Mesenteric fat pad (tissue), 1 donor: Measurements from ENCODE around the gene TLR3. TPM values are rescaled to one million over a fixed set of nuclear protein-coding genes. Genes with fewer than 3 reads are reported as not detected.
"Not testable (repeated sequence)": the region's sequence is repeated elsewhere in the genome, so short reads cannot be mapped to it uniquely, and the experiment has no call there.

ENCODE experiments used
- DNase-seq: peaks from one replicate; pipeline ENCODE4 v3.0.0-alpha.2; 2020; ENCODE audit warnings: low spot score
- total RNA-seq: library from RNA; stranded (reverse); fragmentation: NEBNext Ultra II Directional; extraction: Animal tissue kit (Norgen Biotek cat#: 25700); gene quantifications from one replicate; pipeline ENCODE4 v1.2.1, GENCODE V29; 2021
- donor health status: DM: yes; HTN: yes; CAD: no.

TLR3 gene
- total RNA-seq, 1 donor from 2014 or later, result 10.9 TPM

GRCh38 chr4:186047501-186047900, 21.5 kb upstream of the TLR3 start:
- not testable (repeated sequence) for DNase-seq

DNA sequence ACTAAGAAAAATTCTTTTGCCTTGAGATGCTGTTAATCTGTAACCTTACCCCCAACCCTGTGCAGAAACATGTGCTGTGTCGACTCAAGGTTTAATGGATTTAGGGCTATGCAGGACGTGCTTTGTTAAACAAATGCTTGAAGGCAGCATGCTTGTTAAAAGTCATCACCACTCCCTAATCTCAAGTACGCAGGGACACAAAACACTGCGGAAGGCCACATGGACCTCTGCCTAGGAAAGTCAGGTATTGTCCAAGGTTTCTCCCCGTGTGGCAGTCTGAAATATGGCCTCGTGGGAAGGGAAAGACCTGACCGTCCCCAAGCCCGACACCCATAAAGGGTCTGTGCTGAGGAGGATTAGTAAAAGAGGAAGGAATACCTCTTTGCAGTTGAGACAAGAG, 18.8 kb upstream of the TLR3 start:
- not testable (repeated sequence) for DNase-seq

- DNase-seq, result no peak
Observed at GRCh38 chr4:186051096-186051495, 17.9 kb upstream of the TLR3 start.

DNA sequence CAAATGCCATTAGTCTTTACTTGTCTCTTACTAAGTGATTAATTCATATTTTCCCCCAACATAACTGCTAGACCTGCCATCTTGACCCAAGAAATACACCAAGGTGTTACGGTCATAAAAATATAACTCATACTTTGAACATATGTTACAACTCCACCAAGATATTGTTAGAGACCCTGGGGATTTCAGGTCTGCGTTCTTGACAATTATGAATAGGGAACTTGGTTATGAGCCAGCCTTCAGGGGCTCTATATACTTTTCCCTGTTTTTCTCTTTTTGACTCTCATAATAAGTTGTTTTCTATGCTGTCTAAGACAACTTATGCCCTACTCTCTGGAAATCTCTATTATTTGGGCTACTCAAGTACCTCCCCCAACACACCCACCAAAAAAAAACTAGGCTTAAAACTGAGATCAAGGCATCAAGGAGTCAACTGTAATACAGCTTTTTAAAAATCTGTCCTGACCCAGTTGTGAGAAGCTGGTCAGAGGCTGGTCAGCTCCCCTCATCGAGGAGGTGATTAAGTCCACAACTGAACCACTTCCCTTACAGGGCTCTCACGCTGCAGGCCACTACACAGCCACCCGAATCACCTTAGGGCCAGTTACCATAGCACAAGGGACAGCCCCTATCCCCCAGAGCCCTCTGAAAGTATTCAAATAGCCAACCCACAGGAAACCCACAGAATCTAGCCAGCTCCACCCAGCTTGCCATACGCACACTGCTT, 10.5 kb upstream of the TLR3 start:
- no peak for DNase-seq

DNA sequence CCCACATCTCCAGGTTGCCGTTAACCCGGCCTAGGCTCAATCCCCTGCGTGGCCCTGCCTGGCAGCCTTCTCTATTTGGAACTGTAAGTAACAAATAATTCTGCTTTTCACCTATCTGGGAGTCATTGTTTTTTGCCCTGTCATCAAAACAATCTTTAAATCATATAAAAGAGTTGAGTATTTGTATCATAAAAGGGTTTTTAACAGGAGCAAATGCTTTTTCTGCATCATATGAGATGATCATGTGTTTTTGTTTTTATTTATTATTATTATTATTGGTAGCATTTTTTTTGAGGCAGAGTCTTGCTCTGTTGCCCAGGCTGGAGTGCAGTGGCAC, 10.0 kb upstream of the TLR3 start:
- DNase-seq, result no peak

GRCh38 chr4:186061921-186062320, 7.0 kb upstream of the TLR3 start:
- DNase-seq, result no peak

GRCh38 chr4:186067757-186068385, 1.1 kb upstream of the TLR3 start:
- no peak for DNase-seq

DNA sequence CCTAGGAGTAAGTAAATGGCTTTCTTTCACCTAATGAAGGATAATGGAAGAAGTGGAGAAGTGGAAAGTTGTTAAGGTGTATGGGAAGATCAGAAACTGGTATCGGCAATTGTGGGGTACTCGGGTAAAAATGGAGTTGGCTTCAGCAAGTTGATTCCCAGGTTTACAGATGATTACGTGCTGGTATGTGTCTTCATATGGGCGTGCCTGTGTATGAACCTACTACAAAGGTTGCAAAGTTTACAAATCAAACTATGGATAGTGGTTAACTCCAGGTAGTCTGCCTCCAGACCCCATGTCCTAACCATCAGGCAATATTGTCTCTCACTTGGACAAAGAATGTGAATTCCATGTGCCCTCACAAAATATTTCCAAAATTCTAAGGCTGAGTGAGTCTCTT, 773 bp downstream of the TLR3 start:
- no peak for DNase-seq

DNA sequence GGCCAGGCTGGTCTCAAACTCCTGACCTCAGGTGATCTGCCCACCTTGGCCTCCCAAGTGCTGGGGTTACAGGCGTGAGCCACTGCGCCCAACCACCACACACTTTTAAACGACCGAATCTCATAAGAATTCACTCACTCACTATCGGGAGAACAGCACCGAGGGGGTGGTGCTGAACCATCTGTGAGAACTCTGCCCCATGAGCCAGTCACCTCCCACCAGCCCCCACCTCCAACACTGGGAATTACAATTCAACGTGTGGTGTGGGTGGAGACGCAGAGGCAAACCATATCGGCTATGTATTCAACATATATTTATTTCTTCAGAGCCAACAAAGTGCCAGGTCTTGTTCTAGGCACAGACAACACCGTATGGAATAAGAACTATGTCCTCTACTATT, 3.6 kb downstream of the TLR3 start:
- DNase-seq, result no peak

- DNase-seq, result no peak
Observed at GRCh38 chr4:186074189-186074588, 5.2 kb downstream of the TLR3 start.

- no peak for DNase-seq
Observed at GRCh38 chr4:186078981-186079638, 10.2 kb downstream of the TLR3 start.

- no peak for DNase-seq
Observed at GRCh38 chr4:186079694-186080093, 10.7 kb downstream of the TLR3 start.

DNA sequence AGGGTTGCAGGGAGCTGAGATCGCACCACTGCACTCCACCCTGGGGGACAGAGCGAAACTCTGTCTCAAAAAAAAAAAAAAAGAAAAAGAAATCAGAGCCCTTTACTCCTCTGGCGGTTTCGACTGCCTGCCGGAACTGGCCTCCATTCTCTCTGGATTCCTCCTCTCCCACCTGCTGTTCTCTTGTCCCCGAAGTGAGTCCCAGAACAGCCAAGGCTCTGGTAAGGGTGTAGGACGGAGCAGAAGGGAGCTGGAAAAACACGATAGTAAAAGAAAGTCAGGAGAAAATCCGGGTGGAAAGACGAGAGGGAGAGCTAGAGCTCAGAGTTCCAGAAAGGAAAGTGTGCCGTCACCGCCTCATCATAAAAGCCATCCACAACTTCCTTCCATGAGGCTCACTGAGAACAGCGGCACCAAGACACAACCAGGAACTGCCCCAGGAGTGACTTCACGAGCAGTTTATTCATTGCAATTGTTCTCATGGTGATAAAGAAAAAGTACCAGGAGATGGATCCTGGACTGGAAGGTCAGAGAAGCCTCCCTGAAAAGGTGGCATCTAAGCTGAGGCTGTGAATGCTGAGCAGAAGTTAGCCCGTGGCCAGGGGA, 12.3 kb downstream of the TLR3 start:
- no peak for DNase-seq

DNA sequence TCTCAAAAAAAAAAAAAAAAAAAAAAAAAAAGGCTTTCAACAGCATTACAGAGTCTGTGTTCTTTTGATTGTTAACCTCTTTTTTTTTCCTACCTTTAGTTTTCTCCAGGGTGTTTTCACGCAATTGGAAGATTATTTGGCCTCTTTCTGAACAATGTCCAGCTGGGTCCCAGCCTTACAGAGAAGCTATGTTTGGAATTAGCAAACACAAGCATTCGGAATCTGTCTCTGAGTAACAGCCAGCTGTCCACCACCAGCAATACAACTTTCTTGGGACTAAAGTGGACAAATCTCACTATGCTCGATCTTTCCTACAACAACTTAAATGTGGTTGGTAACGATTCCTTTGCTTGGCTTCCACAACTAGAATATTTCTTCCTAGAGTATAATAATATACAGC, 13.3 kb downstream of the TLR3 start:
- DNase-seq, result no peak

DNA sequence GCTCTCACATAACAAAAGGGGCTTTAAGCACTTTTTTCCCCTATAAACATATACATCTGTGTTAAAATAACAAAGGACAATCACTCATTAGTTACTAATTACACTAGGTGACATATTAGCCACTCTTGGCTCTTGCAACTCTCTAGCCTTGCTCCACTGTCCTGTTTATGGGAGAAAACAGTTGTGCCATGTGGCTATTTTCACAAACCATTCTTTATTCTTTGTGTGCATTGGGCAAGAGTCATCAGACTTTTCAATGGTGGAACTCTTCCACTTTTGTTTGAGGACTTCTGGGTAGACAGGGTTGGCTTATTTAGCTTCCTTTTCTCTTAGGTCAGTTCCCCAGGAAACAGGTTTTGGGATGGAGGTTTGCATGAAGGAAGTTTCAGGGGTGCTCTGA, 19.6 kb downstream of the TLR3 start:
- no peak for DNase-seq

DNA sequence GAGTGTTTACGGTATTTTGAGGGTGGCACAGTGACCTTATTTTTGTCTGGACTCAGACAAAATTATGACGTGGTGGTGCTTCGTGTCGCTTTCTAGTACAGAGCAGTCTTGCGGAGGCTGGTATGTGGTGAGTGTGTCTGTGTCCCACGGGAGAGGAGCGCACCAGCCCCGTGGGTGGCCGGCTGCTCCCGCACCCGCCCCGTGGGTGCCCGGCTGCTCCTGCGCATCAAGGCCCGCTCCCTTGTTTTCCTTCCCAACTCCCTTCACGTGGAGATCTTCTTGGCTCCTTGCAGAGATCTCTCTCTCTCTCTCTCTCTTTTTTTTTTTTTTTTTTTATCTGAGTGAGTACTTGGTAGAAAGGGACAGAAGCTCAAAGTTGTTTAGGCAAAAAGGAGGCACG, 23.3 kb downstream of the TLR3 start:
- DNase-seq, result no peak

- DNase-seq, result no peak
Observed at GRCh38 chr4:186095406-186095805, 26.4 kb downstream of the TLR3 start.

- DNase-seq, result no peak
Observed at GRCh38 chr4:186096681-186097165, 27.8 kb downstream of the TLR3 start.

DNA sequence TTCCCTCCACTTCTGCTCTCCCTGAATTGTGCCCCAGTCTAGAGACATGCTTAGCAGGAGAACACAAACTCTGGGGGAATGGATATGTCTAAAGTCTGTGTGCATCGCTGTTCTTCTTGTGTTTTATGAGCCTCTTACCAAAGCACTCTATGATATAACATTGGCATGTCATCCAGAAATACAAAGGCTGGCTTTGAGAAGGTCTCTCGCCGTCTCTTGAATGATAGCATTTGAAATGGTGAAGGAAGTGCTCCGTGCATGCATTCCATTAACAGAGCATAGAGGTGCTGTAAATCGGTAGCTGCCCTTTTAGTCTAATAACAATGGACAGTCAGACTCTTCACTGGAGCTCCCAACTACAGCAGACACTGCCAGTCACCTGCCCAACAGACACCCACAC, 28.4 kb downstream of the TLR3 start:
- no peak for DNase-seq

GRCh38 chr4:186102931-186103330, 34.0 kb downstream of the TLR3 start:
- DNase-seq, result no peak

GRCh38 chr4:186104114-186104889, 35.3 kb downstream of the TLR3 start, which contains the start of gene FAM149A:
TSS of gene FAM149A (plus strand) at chr4:186104704.
- no peak for DNase-seq
